Sciatic nerve (tissue), 2 donors: ENCODE data around the gene IREB2. TPM values are rescaled to one million over a fixed set of nuclear protein-coding genes. Genes with fewer than 3 reads are reported as not detected.
A peak's percentile ranks its signal among the peaks of the same experiment; 100 is the strongest.
"Not testable (repeated sequence)": the region's sequence is repeated elsewhere in the genome, so short reads cannot be mapped to it uniquely, and the experiment has no call there.

Experiments used
- ATAC-seq: fragments of 200-7000 bp; cut with Tn5 transposase; one replicate; pipeline ENCODE4 v1.9.1; 2020; ENCODE audit warnings: mild to moderate bottlenecking, moderate library complexity
- DNase-seq: peaks from one replicate; pipeline ENCODE4 v3.0.0-alpha.2; 2020; ENCODE audit warnings: low spot score
- intact Hi-C: fragments of 100-400 bp; cut with DNase I; formaldehyde crosslinking; loops from one replicate; pipeline ENCODE4 v1.14.2; 2022
- total RNA-seq: library from RNA; stranded (reverse); fragmentation: NEBNext Ultra II Directional; extraction: Animal tissue kit (Norgen Biotek cat#: 25700); gene quantifications from one replicate; pipeline ENCODE4 v1.2.1, GENCODE V29; 2021
- donor health status: DM: no; HTN: no; CAD: no.
- donor health status: DM: no; HTN: no; CAD: no.

Gene IREB2
- total RNA-seq, 1 donor from 2014 or later, result 65.0 TPM

DNA sequence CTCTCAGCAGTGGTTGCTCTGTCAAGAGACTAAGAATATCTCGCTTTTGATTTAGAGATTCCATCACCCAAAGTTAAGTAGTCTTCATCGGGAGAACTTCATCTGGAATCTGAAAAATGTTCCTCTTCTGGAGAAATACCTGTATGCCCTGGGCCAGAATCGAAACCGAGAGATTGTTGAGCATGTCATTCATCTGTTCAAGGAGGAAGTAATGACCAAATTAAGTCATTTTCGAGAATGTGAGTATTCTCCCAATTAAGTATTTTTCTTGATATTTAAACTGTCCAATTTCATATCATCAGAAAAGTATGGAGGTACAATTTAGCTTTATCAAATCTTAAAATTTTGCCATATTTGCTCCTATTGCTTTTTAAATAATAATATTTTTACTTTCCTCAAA is 89.3 kb downstream of the IREB2 start:
- no peak for DNase-seq
- intact Hi-C loops, result no loop called here
- no peak for ATAC-seq

DNA sequence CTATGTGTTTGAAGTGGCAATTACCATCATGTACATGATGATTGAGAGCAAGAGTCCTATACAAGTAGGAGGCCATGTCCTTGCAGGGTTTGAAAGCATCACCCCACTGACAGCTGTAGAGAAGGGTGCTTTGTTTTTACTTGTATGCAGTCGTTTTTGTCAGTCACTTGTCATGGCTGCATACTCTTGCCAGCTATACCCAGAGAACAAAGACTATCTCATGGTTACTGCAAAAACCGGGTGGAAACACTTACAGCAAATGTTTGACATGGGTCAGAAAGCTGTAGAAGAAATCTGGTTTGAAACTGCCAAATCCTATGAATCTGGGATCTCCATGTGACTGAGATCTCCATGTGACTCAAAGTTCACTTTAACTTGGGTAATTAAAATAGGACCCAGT is 95.3 kb downstream of the IREB2 start:
- DNase-seq, result no peak
- intact Hi-C loops, result no loop called here
- ATAC-seq, result no peak

DNA sequence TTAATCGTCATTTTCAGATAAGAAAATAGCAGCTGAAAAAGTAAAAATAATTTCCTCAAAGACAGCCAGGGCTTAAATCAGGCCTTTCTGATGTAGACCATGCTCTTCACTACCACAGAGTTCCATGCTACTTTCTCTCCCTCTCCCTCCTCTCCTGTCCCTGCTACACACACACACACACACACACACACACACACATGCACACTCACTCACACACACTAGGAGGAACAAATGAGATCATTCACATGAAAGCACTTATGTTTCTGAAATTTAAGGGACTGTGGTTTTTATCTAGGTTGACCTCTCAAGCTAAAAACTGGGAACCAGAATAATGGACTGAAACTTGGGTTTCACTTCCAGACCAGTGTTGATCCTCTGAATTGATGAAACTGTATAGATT is 98.1 kb downstream of the IREB2 start:
- ATAC-seq (no peak), DNase-seq (no peak)
- intact Hi-C loops, result no loop called here

DNA sequence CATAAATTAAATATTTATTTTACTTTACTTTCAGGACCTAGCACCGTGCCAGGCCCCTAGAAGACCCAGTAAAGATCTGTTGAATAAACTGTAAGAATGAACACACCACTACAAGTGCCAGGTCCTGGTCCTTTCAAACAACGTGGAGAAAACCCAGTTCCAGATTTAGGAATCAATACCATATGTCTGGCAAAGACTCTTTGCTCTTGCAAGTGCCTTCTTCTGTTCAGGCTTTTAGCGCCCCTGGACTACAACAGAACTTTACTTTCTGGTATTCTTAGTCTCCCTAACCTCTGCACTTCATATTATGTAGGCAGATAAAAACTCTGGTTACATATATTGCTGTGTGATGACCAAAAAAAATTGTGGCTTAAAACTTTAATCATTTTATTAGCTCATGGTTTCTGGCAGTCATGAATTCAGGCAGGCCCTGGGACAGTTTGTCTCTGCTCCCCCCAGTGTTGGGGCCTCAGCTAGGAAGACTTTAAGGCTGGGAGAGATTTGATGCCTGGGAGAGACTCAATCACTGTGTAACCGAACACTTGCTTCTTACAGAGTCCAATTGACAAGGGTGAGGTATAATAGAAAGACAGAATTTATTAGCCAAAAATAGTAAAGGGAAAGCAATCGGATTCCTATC is 99.4 kb downstream of the IREB2 start:
- intact Hi-C loops, result no loop called here
- DNase-seq (no peak), ATAC-seq (no peak)

DNA sequence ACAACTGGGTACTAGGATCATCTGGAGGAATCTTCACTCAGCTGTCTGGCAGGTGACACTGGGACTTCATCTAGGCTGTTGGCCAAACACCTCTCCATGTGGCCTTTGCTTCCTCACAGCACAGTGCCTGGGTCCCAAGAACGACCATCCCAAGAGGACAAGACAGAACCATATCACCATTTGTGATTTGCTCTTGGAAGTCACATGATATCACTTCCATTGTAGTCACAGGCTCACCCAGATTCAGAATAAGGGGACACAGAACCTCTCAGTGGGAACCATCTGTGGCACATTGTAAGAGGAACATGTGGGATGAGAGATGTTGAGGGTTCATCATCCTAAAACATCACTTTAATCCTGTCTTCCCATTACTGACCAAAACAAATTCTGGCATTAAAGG is 100.3 kb downstream of the IREB2 start:
- no peak for DNase-seq
- ATAC-seq, result no peak
- intact Hi-C loops, result no loop called here

DNA sequence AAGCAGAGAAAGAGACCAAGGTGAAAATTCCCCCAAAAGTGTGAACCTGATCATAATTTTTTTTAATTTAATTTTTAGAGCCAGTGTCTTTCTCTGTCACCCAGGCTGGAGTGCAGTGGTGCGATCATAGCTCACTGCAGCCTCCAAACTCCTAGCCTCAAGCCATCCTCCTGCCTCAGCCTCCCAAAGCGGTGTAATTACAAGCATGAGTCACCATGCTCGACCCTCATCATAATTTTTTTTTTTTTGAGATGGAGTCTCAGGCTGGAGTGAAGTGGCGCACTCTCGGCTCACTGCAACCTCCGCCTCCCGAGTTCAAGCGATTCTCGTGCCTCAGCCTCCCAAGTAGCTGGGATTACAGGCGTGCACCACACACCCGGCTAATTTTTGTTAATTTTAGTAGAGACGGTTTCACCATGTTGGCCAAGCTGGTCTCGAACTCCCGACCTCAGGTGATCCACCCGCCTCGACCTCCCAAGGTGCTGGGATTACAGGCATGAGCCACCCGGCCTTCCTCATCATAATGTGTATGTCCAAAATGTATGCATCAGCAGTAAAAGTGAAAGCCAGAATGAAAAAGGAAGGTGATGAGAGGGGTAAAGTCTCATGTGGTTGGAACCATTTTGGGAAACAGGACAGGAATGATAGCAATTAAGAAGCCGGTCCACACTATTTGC is 101.6 kb downstream of the IREB2 start:
- ATAC-seq, result not testable (repeated sequence)

DNA sequence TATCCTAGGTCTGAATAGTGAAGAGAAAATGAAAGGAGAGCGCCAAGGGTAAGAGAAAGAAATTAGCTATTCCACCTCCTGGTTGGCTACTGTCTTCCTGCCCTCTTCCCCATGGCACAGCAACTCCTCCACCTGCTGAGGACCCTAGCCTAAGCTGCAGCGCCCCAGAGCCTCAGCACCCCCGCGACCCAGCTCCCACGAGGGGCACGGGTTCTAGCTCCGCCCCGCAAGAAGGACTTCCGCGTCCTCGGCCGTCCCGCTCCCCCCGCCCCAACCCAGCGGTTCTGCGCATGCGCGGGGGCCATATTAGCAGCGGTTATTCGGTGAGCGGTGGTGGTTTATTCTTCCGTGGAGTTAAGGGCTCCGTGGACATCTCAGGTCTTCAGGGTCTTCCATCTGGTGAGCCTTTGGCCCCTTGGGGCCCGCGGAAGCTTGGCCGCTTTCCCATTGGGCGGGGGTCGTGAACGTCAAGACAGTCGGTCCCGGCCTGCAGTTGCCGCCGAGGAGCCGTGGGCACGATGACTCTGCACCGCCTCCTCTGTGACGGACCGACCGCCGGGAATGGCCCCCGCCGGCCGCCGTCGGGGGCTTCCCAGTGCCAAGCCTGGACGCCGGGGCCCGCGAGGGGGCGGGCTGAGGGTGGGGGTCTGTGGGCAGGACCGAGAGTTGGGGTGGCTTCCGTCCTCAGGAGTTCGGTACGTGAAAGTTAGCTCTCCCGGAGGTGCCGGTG is 102.3 kb downstream of the IREB2 start, which contains the start of gene PSMA4:
PSMA4 (plus strand) TSS at position 304 of the 730 bp plus-strand sequence. CDS start 1,484 bp downstream, outside the sequence.
- DNase-seq (peak; percentile 96), ATAC-seq (peak; percentile 97)
- intact Hi-C loops, result no loop called here

More for the DNA sequence above, 101.6 kb downstream of the IREB2 start:
- intact Hi-C loops, DNase-seq: not testable (repeated sequence)

DNA sequence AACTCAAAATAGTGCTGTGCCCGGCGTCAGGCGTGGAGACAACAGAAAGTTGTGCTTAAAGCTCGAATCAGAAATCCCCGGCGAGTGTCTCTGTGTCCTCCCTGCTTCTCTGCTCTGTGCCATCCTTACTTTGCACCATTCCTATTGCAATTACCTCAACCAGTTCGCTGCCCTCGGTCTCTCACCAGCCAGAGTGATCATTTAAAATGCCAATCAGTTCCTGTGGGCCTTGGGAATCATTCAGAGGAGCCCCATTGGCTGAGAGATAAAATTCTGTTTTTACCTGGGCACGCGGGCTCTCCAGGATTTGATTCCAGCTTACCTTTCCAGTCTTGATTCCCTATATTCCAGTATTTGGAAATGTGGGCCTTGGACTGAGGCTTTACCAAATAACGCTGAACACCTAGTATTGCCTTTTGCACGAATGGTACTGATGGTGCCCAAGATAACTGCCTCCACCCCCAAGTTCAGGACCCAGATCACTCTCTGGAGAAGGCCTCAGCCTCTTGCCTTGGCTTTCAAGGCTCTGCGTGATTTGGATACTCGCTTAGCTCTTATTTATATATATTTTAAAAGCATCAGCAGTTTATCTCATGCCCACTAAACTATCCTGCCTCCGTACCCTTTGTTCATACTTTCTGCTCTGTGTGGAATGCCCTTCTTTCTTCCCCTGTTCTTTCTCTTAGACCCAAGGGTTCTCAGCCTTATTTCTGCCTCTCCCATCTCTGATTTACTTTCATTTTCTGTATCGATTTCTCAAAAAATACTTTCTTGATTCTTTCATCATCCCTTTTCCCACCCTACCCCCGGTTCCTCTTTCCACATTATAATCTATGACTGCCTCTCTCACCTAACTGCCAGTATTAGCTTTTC is 103.1 kb downstream of the IREB2 start:
- intact Hi-C loops, result no loop called here
- DNase-seq (no peak), ATAC-seq (no peak)

DNA sequence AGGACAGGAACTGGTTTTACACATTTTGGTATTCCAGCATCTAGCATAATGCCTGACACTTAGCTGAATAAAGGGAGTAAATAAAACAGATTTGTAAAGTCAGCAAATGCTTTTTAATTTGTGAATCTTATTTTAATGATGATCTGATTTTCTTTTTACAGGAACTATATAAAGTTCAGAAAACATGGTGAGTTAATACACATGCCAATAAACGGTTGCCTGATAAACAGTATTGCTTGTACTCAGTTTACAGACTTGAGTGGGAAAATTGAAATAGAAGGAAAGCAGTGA is 103.7 kb downstream of the IREB2 start:
- intact Hi-C loops, result no loop called here
- no peak for DNase-seq
- ATAC-seq, result no peak

DNA sequence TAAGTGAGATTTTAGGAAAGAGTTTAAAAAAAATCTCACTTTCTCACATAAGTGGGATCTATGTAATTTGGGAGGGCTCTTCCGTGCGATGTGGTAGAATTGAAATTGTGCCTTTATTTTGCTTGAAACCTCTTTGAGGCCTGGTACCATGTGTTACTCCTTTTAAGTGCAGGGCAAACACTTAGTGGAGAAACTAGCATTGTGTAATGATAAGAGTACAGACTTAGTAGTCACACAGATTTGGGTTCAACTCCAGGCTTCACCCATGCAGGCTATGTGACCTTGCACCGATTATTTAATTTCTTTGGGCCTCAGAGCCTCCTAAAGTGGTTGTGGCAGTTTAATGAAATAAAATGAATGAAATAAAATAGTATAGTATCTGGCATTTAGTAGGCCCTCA is 104.6 kb downstream of the IREB2 start:
- DNase-seq (no peak), ATAC-seq (no peak)
- intact Hi-C loops, result no loop called here

DNA sequence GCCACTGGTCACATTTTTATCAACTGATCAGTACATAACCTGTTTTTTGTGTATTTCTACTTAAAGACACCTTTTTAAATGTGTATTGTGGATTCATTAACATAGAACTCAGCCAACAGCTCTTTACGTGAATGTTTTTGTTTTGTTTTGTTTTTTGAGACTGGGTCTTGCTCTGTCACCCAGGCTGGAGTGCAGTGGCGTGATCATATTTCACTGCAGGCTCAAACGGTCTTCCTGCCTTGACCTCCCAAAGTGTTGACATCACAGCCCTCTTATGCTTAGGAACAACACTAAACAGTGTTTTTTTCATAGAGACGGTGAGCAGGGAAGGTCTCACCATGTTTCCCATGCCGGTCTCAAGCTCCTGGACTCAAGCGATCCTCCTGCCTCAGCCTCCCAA is 112.2 kb downstream of the IREB2 start:
- intact Hi-C loops, result no loop called here
- DNase-seq (no peak), ATAC-seq (no peak)

DNA sequence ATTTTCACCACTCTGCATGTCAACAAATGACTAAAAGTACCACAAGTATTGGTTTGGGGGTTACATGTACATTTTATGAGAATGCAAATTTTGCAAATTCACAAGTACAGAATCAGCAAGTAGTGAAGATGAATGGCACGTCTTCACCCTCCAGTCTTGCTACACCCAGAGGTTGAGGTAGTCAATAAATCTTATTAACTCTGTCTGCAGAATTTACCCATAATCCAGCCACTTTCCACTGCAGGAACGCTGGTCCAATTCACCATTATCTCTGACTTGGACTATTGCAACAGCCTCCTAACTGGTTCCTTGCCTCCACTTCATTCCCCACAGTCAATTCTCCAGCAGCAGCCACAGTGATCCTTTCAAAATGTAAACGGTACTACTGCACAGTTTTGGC is 112.8 kb downstream of the IREB2 start:
- DNase-seq (no peak), ATAC-seq (no peak)
- intact Hi-C loops, result no loop called here

Other genes starting within 250 kb of the IREB2 start
- gene ACSBG1, start 203.7 kb upstream of the IREB2 start, total RNA-seq, result 0.18 TPM
- 18.0 TPM for gene DNAJA4, start 173.7 kb upstream of the IREB2 start, total RNA-seq
- gene SKIC8, start 138.6 kb upstream of the IREB2 start, total RNA-seq, result 48.2 TPM
- gene CRABP1, start 97.9 kb upstream of the IREB2 start, total RNA-seq, result 28.8 TPM
- gene HYKK, start 69.4 kb downstream of the IREB2 start, total RNA-seq, result 10.4 TPM
- 108 TPM for gene PSMA4, start 102.2 kb downstream of the IREB2 start, total RNA-seq
- 1.8 TPM for gene CHRNA5, start 127.3 kb downstream of the IREB2 start, total RNA-seq
- not detected for gene CHRNA3, start 182.8 kb downstream of the IREB2 start, total RNA-seq
- gene CHRNB4, start 203.0 kb downstream of the IREB2 start, total RNA-seq, result not detected